Activated CD4-positive, alpha-beta T cell treated with anti-CD3 and anti-CD28 coated beads, Interleukin-2, amount 50 U/mL, for 48 hours (primary cell): ENCODE data around the gene FARP2.

Source experiments
- DNase-seq, 2 experiments: peaks; one replicate each; pipeline ENCODE4 v3.0.0-alpha.2; 2020

FARP2 gene

GRCh38 chr2:241329669-241330615 lies 26.1 kb upstream of the FARP2 start:
- no peak for DNase-seq

- DNase-seq = no peak
These were observed 25.5 kb upstream of the FARP2 start for GRCh38 chr2:241330616-241330981.

GRCh38 chr2:241334813-241335212 lies 21.3 kb upstream of the FARP2 start:
- DNase-seq = no peak

GRCh38 chr2:241339839-241340630 lies 16.1 kb upstream of the FARP2 start:
- DNase-seq = no peak

- no peak for DNase-seq
These were observed 15.4 kb upstream of the FARP2 start for GRCh38 chr2:241340631-241341163.

GRCh38 chr2:241344925-241345651 lies 11.0 kb upstream of the FARP2 start:
- DNase-seq = no peak

- DNase-seq = no peak
These were observed 6.1 kb upstream of the FARP2 start for GRCh38 chr2:241349941-241350340.

- no peak for DNase-seq
These were observed 5.6 kb upstream of the FARP2 start for GRCh38 chr2:241350530-241350877.

- DNase-seq = no peak
These were observed 5.0 kb upstream of the FARP2 start for GRCh38 chr2:241350878-241351639.

GRCh38 chr2:241351640-241352031 lies 4.4 kb upstream of the FARP2 start:
- DNase-seq = no peak

GRCh38 chr2:241352227-241352626 lies 3.9 kb upstream of the FARP2 start:
- DNase-seq = no peak

- peak; percentile 71 to 72 for DNase-seq
These were observed 1.1 kb upstream of the FARP2 start for GRCh38 chr2:241354668-241355658.

GRCh38 chr2:241356871-241357260 lies 781 bp downstream of the FARP2 start:
- DNase-seq = no peak

GRCh38 chr2:241357531-241357930 lies 1.4 kb downstream of the FARP2 start:
- no peak for DNase-seq

- no peak for DNase-seq
These were observed 2.4 kb downstream of the FARP2 start for GRCh38 chr2:241358470-241358869.

GRCh38 chr2:241359481-241360045 lies 3.5 kb downstream of the FARP2 start:
- DNase-seq = no peak

- no peak for DNase-seq
These were observed 7.3 kb downstream of the FARP2 start for GRCh38 chr2:241363426-241363825.

GRCh38 chr2:241364781-241365180 lies 8.7 kb downstream of the FARP2 start:
- no peak for DNase-seq

- no peak for DNase-seq
These were observed 10.6 kb downstream of the FARP2 start for GRCh38 chr2:241366678-241367077.

GRCh38 chr2:241368643-241369042 lies 12.6 kb downstream of the FARP2 start:
- DNase-seq = no peak
